ENCODE data around the gene KIF3B. TPM values are rescaled to one million over a fixed set of nuclear protein-coding genes. Genes with fewer than 3 reads are reported as not detected.

KIF3B gene
- total and polyA plus RNA-seq, 2 donors (not counting 1 experiment from before 2014, with no cell fraction given): 27.6 to 35.6 TPM

DNA sequence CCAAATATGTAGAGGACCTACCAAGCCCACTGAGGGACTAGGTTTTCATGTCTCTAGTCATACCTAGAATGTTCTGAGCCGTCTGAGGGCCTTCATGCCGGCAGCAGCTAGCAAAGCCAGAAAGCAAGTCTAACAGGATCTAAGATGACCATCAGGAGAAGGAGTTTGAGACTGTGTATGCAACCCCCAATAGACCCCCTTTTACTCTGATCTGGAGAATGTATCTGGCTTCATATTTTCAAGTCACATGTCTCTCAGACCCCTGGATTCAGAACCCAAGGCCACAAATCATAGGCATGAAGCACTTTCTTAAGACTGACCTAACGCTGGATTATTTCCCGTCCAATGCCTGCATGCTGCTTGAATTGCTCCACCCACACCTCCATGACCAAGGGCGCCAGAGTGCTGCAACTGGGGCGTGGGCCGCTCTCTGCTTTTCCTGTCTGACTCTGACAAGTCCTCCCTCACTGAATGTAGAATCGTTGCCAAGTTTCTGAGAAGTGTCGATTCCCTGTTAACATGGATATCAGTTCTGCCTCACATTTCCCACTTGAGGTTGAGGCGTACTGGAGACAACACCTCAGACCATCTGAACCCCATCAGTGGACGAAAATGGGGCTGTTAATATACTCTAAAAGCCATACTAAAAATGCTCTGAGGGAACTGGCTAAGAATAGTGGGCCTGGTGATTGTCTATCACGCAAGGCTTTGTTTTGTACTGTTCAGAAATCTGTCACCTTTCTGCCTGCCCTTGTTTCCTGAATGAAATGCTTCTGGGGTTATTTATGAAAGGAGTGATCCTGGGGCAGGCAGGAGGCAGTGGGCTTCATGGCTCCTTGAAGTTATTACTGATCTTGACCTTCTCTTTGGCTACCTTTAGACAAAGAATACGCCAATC lies 56.8 kb downstream of the KIF3B start:
- TF ChIP-seq EZH2 (IDR thresholded peaks at IDR 0.05; ENCODE audit: low read length, missing control alignments): no peak
- TF ChIP-seq, protein P1, sequence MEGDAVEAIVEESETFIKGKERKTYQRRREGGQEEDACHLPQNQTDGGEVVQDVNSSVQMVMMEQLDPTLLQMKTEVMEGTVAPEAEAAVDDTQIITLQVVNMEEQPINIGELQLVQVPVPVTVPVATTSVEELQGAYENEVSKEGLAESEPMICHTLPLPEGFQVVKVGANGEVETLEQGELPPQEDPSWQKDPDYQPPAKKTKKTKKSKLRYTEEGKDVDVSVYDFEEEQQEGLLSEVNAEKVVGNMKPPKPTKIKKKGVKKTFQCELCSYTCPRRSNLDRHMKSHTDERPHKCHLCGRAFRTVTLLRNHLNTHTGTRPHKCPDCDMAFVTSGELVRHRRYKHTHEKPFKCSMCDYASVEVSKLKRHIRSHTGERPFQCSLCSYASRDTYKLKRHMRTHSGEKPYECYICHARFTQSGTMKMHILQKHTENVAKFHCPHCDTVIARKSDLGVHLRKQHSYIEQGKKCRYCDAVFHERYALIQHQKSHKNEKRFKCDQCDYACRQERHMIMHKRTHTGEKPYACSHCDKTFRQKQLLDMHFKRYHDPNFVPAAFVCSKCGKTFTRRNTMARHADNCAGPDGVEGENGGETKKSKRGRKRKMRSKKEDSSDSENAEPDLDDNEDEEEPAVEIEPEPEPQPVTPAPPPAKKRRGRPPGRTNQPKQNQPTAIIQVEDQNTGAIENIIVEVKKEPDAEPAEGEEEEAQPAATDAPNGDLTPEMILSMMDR (conservative IDR thresholded peaks at IDR 0.05 in 1 of 2, IDR thresholded peaks at IDR 0.05 in 1 of 2; ENCODE audit: low read depth in 1 of 2, low read length in 2 of 2): no peak
- Histone ChIP-seq H3K79me2 (ENCODE audit: control insufficient read depth, insufficient read depth, low read length) (no peaks in the 10 kb centered on the region), H4K20me1 (ENCODE audit: control insufficient read depth, extremely low read depth, insufficient read depth, low read length) (no peaks in the 10 kb centered on the region), H3K4me2 (ENCODE audit: extremely low read depth, insufficient read depth, low read length) (no peak overlapping the region), H3K27ac (ENCODE audit: insufficient read depth, low read length) (no peak overlapping the region), H3K4me1 (ENCODE audit: control insufficient read depth, extremely low read depth, insufficient read depth, low read length) (peaks cover 4% of the 10 kb centered on the region), H3K4me3 (replicated peaks in 1 of 4; ENCODE audit: control extremely low read depth in 1 of 4, insufficient read depth in 1 of 4, low read depth in 3 of 4, low read length in 4 of 4) (no peak overlapping the region), H3K27me3 (ENCODE audit: control insufficient read depth, insufficient read depth, low read length) (no peaks in the 10 kb centered on the region), H2AFZ (ENCODE audit: low read length) (no peak overlapping the region), H3K36me3 (ENCODE audit: control insufficient read depth, insufficient read depth, low read length) (peaks cover 3% of the 10 kb centered on the region), H3K9me3 (ENCODE audit: control insufficient read depth, insufficient read depth, low read depth, low read length) (no peaks in the 10 kb centered on the region), H3K9ac (ENCODE audit: insufficient read depth, low read length) (no peak overlapping the region)
- peak in 1 of 2 donors; percentile 8 for DNase-seq (ENCODE audit: low read depth in 2 of 2)

DNA sequence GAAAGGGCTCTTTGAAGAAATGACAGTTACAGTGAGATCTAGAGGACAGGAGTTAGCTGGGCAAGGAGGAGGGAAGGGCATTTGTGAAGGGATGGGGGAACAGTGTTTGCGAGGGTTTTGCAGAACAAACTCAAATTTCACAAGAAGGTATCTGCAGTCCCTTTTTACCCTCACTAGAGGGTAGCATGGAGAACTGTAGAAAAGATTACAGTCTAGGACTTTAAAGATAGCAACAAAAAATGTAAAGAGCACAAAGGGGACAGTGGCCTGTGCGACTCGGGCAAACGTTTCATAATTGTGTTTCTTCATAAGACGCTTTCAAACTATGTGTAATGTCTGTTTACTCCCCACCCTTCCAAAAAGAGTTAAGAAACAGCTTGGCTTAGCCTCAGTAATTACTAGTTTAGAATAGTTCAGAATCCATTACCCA lies 59.5 kb downstream of the KIF3B start:
- TF ChIP-seq, protein P1 (conservative IDR thresholded peaks at IDR 0.05 in 1 of 2, IDR thresholded peaks at IDR 0.05 in 1 of 2; ENCODE audit: low read depth in 1 of 2, low read length in 2 of 2): peak; percentile 57 to 77
- TF ChIP-seq EZH2 (IDR thresholded peaks at IDR 0.05; ENCODE audit: low read length, missing control alignments): no peak
- H3K27me3 ChIP-seq (ENCODE audit: control insufficient read depth, insufficient read depth, low read length): no peaks in the 10 kb centered on the region
- peak; percentile 30 to 69 for DNase-seq (ENCODE audit: low read depth in 2 of 2)

DNA sequence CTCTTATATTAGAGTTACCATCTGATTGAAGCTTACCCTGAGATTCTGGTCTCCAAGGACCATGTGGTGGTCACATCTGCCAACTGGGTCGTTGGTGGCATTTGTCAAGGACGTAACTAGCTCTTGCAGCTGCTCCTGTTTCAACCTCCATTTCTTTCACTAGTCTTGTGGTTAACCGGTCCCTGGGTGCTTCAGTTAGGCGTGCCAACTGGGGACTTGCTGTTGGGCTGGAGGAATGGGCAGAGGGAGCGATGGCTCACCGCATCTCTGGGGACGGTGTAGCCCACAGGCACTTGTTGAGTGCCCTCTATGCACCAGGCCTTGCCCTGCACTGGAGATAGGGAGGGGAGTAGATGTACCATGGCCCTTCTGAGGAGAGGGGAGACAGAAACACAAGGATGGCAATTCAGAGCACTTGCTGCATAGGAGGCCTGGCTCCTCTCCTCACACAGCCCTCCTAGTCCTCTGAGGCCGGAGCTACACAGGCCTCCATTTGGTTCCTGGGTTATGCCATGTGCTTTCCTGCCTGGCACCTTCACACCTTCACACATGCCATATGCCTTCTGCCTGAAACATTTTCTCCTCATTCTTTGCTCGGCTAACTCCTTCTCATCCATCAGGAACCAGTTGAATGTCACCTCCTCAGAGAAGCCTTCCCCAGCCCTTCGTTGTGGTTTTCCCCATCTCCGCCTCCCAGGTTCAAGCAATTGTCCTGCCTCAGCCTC lies 60.6 kb downstream of the KIF3B start:
- TF ChIP-seq EZH2 (IDR thresholded peaks at IDR 0.05; ENCODE audit: low read length, missing control alignments): no peak
- TF ChIP-seq, protein P1 (conservative IDR thresholded peaks at IDR 0.05 in 1 of 2, IDR thresholded peaks at IDR 0.05 in 1 of 2; ENCODE audit: low read depth in 1 of 2, low read length in 2 of 2): no peak
- no peaks in the 10 kb centered on the region for H3K79me2 ChIP-seq (ENCODE audit: control insufficient read depth, insufficient read depth, low read length)
- DNase-seq (ENCODE audit: low read depth in 2 of 2): no peak
- H3K9me3 ChIP-seq (ENCODE audit: control insufficient read depth, insufficient read depth, low read depth, low read length): no peaks in the 10 kb centered on the region
- no peaks in the 10 kb centered on the region for H3K27me3 ChIP-seq (ENCODE audit: control insufficient read depth, insufficient read depth, low read length)
- no peak overlapping the region for H2AFZ ChIP-seq (ENCODE audit: low read length)
- H3K27ac ChIP-seq (ENCODE audit: insufficient read depth, low read length): no peak overlapping the region
- no peak overlapping the region for H3K9ac ChIP-seq (ENCODE audit: insufficient read depth, low read length)
- H3K4me2 ChIP-seq (ENCODE audit: extremely low read depth, insufficient read depth, low read length): no peak overlapping the region
- H4K20me1 ChIP-seq (ENCODE audit: control insufficient read depth, extremely low read depth, insufficient read depth, low read length): no peaks in the 10 kb centered on the region
- H3K36me3 ChIP-seq (ENCODE audit: control insufficient read depth, insufficient read depth, low read length): peaks cover 2% of the 10 kb centered on the region
- H3K4me3 ChIP-seq (replicated peaks in 1 of 4; ENCODE audit: control extremely low read depth in 1 of 4, insufficient read depth in 1 of 4, low read depth in 3 of 4, low read length in 4 of 4): no peak overlapping the region
- H3K4me1 ChIP-seq (ENCODE audit: control insufficient read depth, extremely low read depth, insufficient read depth, low read length): peaks cover 4% of the 10 kb centered on the region

More for the DNA sequence above, 59.5 kb downstream of the KIF3B start:
- no peak overlapping the region for H3K4me2 ChIP-seq (ENCODE audit: extremely low read depth, insufficient read depth, low read length)
- no peaks in the 10 kb centered on the region for H3K9me3 ChIP-seq (ENCODE audit: control insufficient read depth, insufficient read depth, low read depth, low read length)
- H3K9ac ChIP-seq (ENCODE audit: insufficient read depth, low read length): no peak overlapping the region
- no peak overlapping the region for H3K27ac ChIP-seq (ENCODE audit: insufficient read depth, low read length)
- H3K36me3 ChIP-seq (ENCODE audit: control insufficient read depth, insufficient read depth, low read length): peaks cover 3% of the 10 kb centered on the region
- no peaks in the 10 kb centered on the region for H3K79me2 ChIP-seq (ENCODE audit: control insufficient read depth, insufficient read depth, low read length)
- no peaks in the 10 kb centered on the region for H4K20me1 ChIP-seq (ENCODE audit: control insufficient read depth, extremely low read depth, insufficient read depth, low read length)
- no peak overlapping the region for H2AFZ ChIP-seq (ENCODE audit: low read length)
- H3K4me1 ChIP-seq (ENCODE audit: control insufficient read depth, extremely low read depth, insufficient read depth, low read length): peaks cover 4% of the 10 kb centered on the region
- no peak overlapping the region for H3K4me3 ChIP-seq (replicated peaks in 1 of 4; ENCODE audit: control extremely low read depth in 1 of 4, insufficient read depth in 1 of 4, low read depth in 3 of 4, low read length in 4 of 4)

Data from fibroblast of lung (primary cell).